T-helper 2 cell treated with Interferon-gamma antibody and Interleukin-4, amounts not matched to agents 5 μg/mL and 100 μg/mL, for 36 hours (primary cell): Measurements from ENCODE around the gene A2ML1.
"Not testable (repeated sequence)": the region's sequence is repeated elsewhere in the genome, so short reads cannot be mapped to it uniquely, and the experiment has no call there.

Source experiments
- DNase-seq: peaks from one replicate; pipeline ENCODE4 v3.0.0; 2021; ENCODE audit warnings: low spot score
- H3K27ac Mint-ChIP-seq: one replicate; pipeline ENCODE4 v1.8.0; 2021; ENCODE audit warnings: mild to moderate bottlenecking, mixed read lengths
- H3K27me3 Mint-ChIP-seq: one replicate; pipeline ENCODE4 v1.8.0; 2021; ENCODE audit warnings: low read depth, mixed read lengths
- H3K36me3 Mint-ChIP-seq: one replicate; pipeline ENCODE4 v1.8.0; 2021; ENCODE audit warnings: low read depth, mixed read lengths
- H3K4me1 Mint-ChIP-seq: one replicate; pipeline ENCODE4 v1.8.0; 2021; ENCODE audit warnings: low read depth, mixed read lengths
- H3K4me3 Mint-ChIP-seq: one replicate; pipeline ENCODE4 v1.8.0; 2022; ENCODE audit warnings: mild to moderate bottlenecking, moderate library complexity, mixed read lengths
- H3K9me3 Mint-ChIP-seq: one replicate; pipeline ENCODE4 v1.8.0; 2021; ENCODE audit warnings: mixed read lengths

A2ML1 gene

GRCh38 chr12:8801213-8801612, 21.2 kb upstream of the A2ML1 start:
- not testable (repeated sequence) for H3K27ac Mint-ChIP-seq, H3K4me1 Mint-ChIP-seq, H3K4me3 Mint-ChIP-seq, H3K36me3 Mint-ChIP-seq, H3K27me3 Mint-ChIP-seq, DNase-seq, H3K9me3 Mint-ChIP-seq

GRCh38 chr12:8804833-8805232, 17.6 kb upstream of the A2ML1 start:
- not testable (repeated sequence) for H3K27me3 Mint-ChIP-seq, H3K9me3 Mint-ChIP-seq, H3K4me3 Mint-ChIP-seq, DNase-seq, H3K36me3 Mint-ChIP-seq, H3K27ac Mint-ChIP-seq, H3K4me1 Mint-ChIP-seq

- not testable (repeated sequence) for H3K9me3 Mint-ChIP-seq, H3K27me3 Mint-ChIP-seq, H3K4me1 Mint-ChIP-seq, DNase-seq, H3K27ac Mint-ChIP-seq, H3K36me3 Mint-ChIP-seq, H3K4me3 Mint-ChIP-seq
Observed at GRCh38 chr12:8805487-8805886, 16.9 kb upstream of the A2ML1 start.

GRCh38 chr12:8807084-8807483, 15.3 kb upstream of the A2ML1 start:
- not testable (repeated sequence) for H3K9me3 Mint-ChIP-seq, H3K27me3 Mint-ChIP-seq, H3K27ac Mint-ChIP-seq, H3K4me1 Mint-ChIP-seq, H3K4me3 Mint-ChIP-seq, H3K36me3 Mint-ChIP-seq, DNase-seq

GRCh38 chr12:8810112-8810511, 12.3 kb upstream of the A2ML1 start:
- H3K4me3 Mint-ChIP-seq, H3K27ac Mint-ChIP-seq: not testable (repeated sequence)

GRCh38 chr12:8813572-8814357, 8.7 kb upstream of the A2ML1 start:
- no peaks in the 10 kb centered on the region for H3K4me1 Mint-ChIP-seq
- H3K36me3 Mint-ChIP-seq = no peaks in the 10 kb centered on the region
- H3K4me3 Mint-ChIP-seq = no peak overlapping the region
- H3K27ac Mint-ChIP-seq = no peak overlapping the region
- no peaks in the 10 kb centered on the region for H3K9me3 Mint-ChIP-seq
- no peak for DNase-seq
- no peaks in the 10 kb centered on the region for H3K27me3 Mint-ChIP-seq

More at GRCh38 chr12:8810112-8810511, 12.3 kb upstream of the A2ML1 start:
- H3K9me3 Mint-ChIP-seq, DNase-seq, H3K4me1 Mint-ChIP-seq, H3K36me3 Mint-ChIP-seq, H3K27me3 Mint-ChIP-seq: not testable (repeated sequence)

- no peaks in the 10 kb centered on the region for H3K4me1 Mint-ChIP-seq
- H3K27ac Mint-ChIP-seq = no peak overlapping the region
- H3K27me3 Mint-ChIP-seq = no peaks in the 10 kb centered on the region
- no peaks in the 10 kb centered on the region for H3K9me3 Mint-ChIP-seq
- no peaks in the 10 kb centered on the region for H3K36me3 Mint-ChIP-seq
- no peak for DNase-seq
- no peak overlapping the region for H3K4me3 Mint-ChIP-seq
Observed at GRCh38 chr12:8816448-8817050, 5.9 kb upstream of the A2ML1 start.

GRCh38 chr12:8817856-8818255, 4.6 kb upstream of the A2ML1 start:
- H3K9me3 Mint-ChIP-seq = no peaks in the 10 kb centered on the region
- no peak overlapping the region for H3K27ac Mint-ChIP-seq
- DNase-seq = no peak
- no peaks in the 10 kb centered on the region for H3K4me1 Mint-ChIP-seq
- H3K4me3 Mint-ChIP-seq = no peak overlapping the region
- no peaks in the 10 kb centered on the region for H3K27me3 Mint-ChIP-seq
- H3K36me3 Mint-ChIP-seq = no peaks in the 10 kb centered on the region

GRCh38 chr12:8818526-8818925, 3.9 kb upstream of the A2ML1 start:
- Mint-ChIP-seq H3K36me3 (no peaks in the 10 kb centered on the region), H3K4me3 (no peak overlapping the region), H3K27me3 (no peaks in the 10 kb centered on the region), H3K9me3 (no peaks in the 10 kb centered on the region), H3K4me1 (no peaks in the 10 kb centered on the region), H3K27ac (no peak overlapping the region)
- DNase-seq = no peak

- Mint-ChIP-seq H3K4me3 (no peak overlapping the region), H3K4me1 (no peaks in the 10 kb centered on the region), H3K36me3 (no peaks in the 10 kb centered on the region), H3K27ac (no peak overlapping the region), H3K9me3 (no peaks in the 10 kb centered on the region), H3K27me3 (no peaks in the 10 kb centered on the region)
- no peak for DNase-seq
Observed at GRCh38 chr12:8819666-8819980, 2.8 kb upstream of the A2ML1 start.

- H3K27ac Mint-ChIP-seq, H3K4me3 Mint-ChIP-seq, DNase-seq, H3K36me3 Mint-ChIP-seq, H3K27me3 Mint-ChIP-seq, H3K4me1 Mint-ChIP-seq, H3K9me3 Mint-ChIP-seq: not testable (repeated sequence)
Observed at GRCh38 chr12:8820676-8821407, 1.6 kb upstream of the A2ML1 start.

- Mint-ChIP-seq H3K36me3 (no peaks in the 10 kb centered on the region), H3K27me3 (no peaks in the 10 kb centered on the region)
- DNase-seq = no peak
Observed at GRCh38 chr12:8821591-8821990, 830 bp upstream of the A2ML1 start.

GRCh38 chr12:8823565-8824300, 1.3 kb downstream of the A2ML1 start:
- Mint-ChIP-seq H3K4me3 (no peak overlapping the region), H3K27me3 (no peaks in the 10 kb centered on the region), H3K36me3 (no peaks in the 10 kb centered on the region), H3K4me1 (peaks cover 3% of the 10 kb centered on the region), H3K9me3 (no peaks in the 10 kb centered on the region), H3K27ac (no peak overlapping the region)
- DNase-seq = no peak

More at GRCh38 chr12:8821591-8821990, 830 bp upstream of the A2ML1 start:
- H3K9me3 Mint-ChIP-seq = no peaks in the 10 kb centered on the region
- H3K4me3 Mint-ChIP-seq = no peak overlapping the region
- no peak overlapping the region for H3K27ac Mint-ChIP-seq
- H3K4me1 Mint-ChIP-seq = no peaks in the 10 kb centered on the region
